SK-N-SH (cell line): ENCODE data around the gene INS. TPM values are rescaled to one million over a fixed set of nuclear protein-coding genes. Genes with fewer than 3 reads are reported as not detected.

Experiments used
- CTCF ChIA-PET: fragments of 300-600, 350-600 bp; formaldehyde crosslinking; extraction: SDS; loops from one replicate; lab custom pipeline; 2021; lab: Yijun Ruan, JAX
- POLR2A ChIA-PET: fragments of 350-600 bp; sonication (Branson Sonifier 250); formaldehyde crosslinking; extraction: SDS; loops from one replicate; lab custom pipeline; 2020; ENCODE audit warnings: antibody characterized with exemption, inconsistent platforms; lab: Yijun Ruan, JAX
- DNase-seq: peaks from one replicate; pipeline ENCODE4 v3.0.0; 2012
- H2AFZ ChIP-seq: fragments of 200-600 bp; sonication (generic); 2 replicates; pipeline ENCODE4 v1.8.1; 2016; ENCODE audit warnings: antibody characterized with exemption, mild to moderate bottlenecking, low read depth
- H3F3A ChIP-seq: fragments of 200-600 bp; sonication (generic); replicated peaks from 2 replicates; pipeline ENCODE3; 2016; ENCODE audit warnings: antibody characterized with exemption, mild to moderate bottlenecking; ENCODE audit not compliant: insufficient read depth
- H3K27ac ChIP-seq, 2 experiments: fragments of 200-500 bp in 1 of 2; fragments of 200-600 bp in 1 of 2; sonication (Bioruptor generic) in 1 of 2; sonication (generic), shearing (Covaris generic) in 1 of 2; 2 replicates each; pipeline versions ENCODE4 v1.5.1 to v1.6.1; 2014 to 2016; ENCODE audit warnings: low read depth in 2 of 2, inconsistent platforms in 1 of 2, low read length in 1 of 2, mild to moderate bottlenecking in 1 of 2, mixed read lengths in 1 of 2
- H3K27me3 ChIP-seq: fragments of 200-600 bp; sonication (generic), shearing (Covaris generic); 2 replicates; pipeline ENCODE4 v1.6.1; 2016; ENCODE audit warnings: mixed run types; ENCODE audit not compliant: insufficient read depth
- H3K36me3 ChIP-seq, 2 experiments: fragments of 200-500 bp in 1 of 2; fragments of 200-600 bp in 1 of 2; sonication (Bioruptor generic) in 1 of 2; sonication (generic) in 1 of 2; replicated peaks in 1 of 2; 2 replicates each; pipeline versions ENCODE3 to v1.5.1; 2014 to 2016; ENCODE audit warnings: low read length in 1 of 2, mild to moderate bottlenecking in 1 of 2; ENCODE audit not compliant: insufficient read depth in 2 of 2, control insufficient read depth in 1 of 2
- H3K4me1 ChIP-seq, 2 experiments: fragments of 200-500 bp in 1 of 2; fragments of 200-600 bp in 1 of 2; sonication (Bioruptor generic) in 1 of 2; sonication (generic), shearing (Covaris generic) in 1 of 2; 2 replicates each; pipeline versions ENCODE4 v1.5.1 to v1.6.1; 2014 to 2016; ENCODE audit warnings: low read depth in 1 of 2, low read length in 1 of 2, mixed run types in 1 of 2; ENCODE audit not compliant: insufficient read depth in 2 of 2, control insufficient read depth in 1 of 2
- H3K4me2 ChIP-seq: fragments of 200-600 bp; sonication (generic), shearing (Covaris generic); 2 replicates; pipeline ENCODE4 v1.6.1; 2017; ENCODE audit warnings: mixed run types
- H3K4me3 ChIP-seq, 2 experiments: fragments of 200-500 bp in 1 of 2; fragments of 200-600 bp in 1 of 2; sonication (Bioruptor generic) in 1 of 2; sonication (generic), shearing (Covaris generic) in 1 of 2; 2 replicates each; pipeline versions ENCODE4 v1.5.1 to v1.8.1; 2014 to 2016; ENCODE audit warnings: low read depth in 2 of 2, inconsistent platforms in 1 of 2, low read length in 1 of 2, mild to moderate bottlenecking in 1 of 2, mixed read lengths in 1 of 2, moderate library complexity in 1 of 2
- H3K79me2 ChIP-seq: fragments of 200-600 bp; sonication (generic); 2 replicates; pipeline ENCODE4 v1.8.1; 2017; ENCODE audit warnings: mild to moderate bottlenecking; ENCODE audit not compliant: insufficient read depth
- H3K9ac ChIP-seq: fragments of 200-600 bp; sonication (generic); 2 replicates; pipeline ENCODE4 v1.6.1; 2017; ENCODE audit warnings: mixed run types
- H3K9me2 ChIP-seq: fragments of 200-600 bp; sonication (generic); 2 replicates; pipeline ENCODE4 v1.6.1; 2017; ENCODE audit warnings: mixed run types
- H3K9me3 ChIP-seq: fragments of 200-600 bp; sonication (generic); 2 replicates; pipeline ENCODE4 v1.6.1; 2017; ENCODE audit warnings: mixed run types, mild to moderate bottlenecking, moderate library complexity
- H4K20me1 ChIP-seq: fragments of 200-600 bp; sonication (generic); 2 replicates; pipeline ENCODE4 v1.6.1; 2017; ENCODE audit warnings: mild to moderate bottlenecking, mixed run types; ENCODE audit not compliant: insufficient read depth
- EP300 ChIP-seq, 2 experiments: IDR thresholded peaks; 2 replicates each; pipeline versions ENCODE4 v1.4.0 to v1.6.1; 2012; ENCODE audit warnings: borderline replicate concordance in 1 of 2, low read depth in 1 of 2, low read length in 1 of 2
- FOSL2 ChIP-seq: IDR thresholded peaks from 2 replicates; pipeline ENCODE4 v1.4.0; 2012; ENCODE audit warnings: low read depth, mild to moderate bottlenecking, moderate library complexity, borderline replicate concordance
- FOXJ3 ChIP-seq: sonication (generic); formaldehyde crosslinking; IDR thresholded peaks from 2 replicates; pipeline ENCODE4 v1.5.1; 2020; ENCODE audit warnings: mild to moderate bottlenecking, missing genetic modification reagents
- GATA2 ChIP-seq: sonication (generic); formaldehyde crosslinking; IDR thresholded peaks from 2 replicates; pipeline ENCODE4 v1.5.0; 2020; ENCODE audit warnings: mild to moderate bottlenecking, missing genetic modification reagents
- IRF3 ChIP-seq: fragments of 150-350 bp; IDR thresholded peaks from 2 replicates; pipeline ENCODE4 v1.6.1; 2016; ENCODE audit warnings: mild to moderate bottlenecking, low read depth, low read length
- JUND ChIP-seq: IDR thresholded peaks from 2 replicates; pipeline ENCODE4 v1.4.0; 2012
- NFIC ChIP-seq: IDR thresholded peaks from 2 replicates; pipeline ENCODE4 v1.4.0; 2012; ENCODE audit warnings: borderline replicate concordance
- REST ChIP-seq: IDR thresholded peaks from 2 replicates; pipeline ENCODE4 v1.6.1; 2012; ENCODE audit warnings: mild to moderate bottlenecking, low read depth, low read length, moderate library complexity
- RXRA ChIP-seq: IDR thresholded peaks from 2 replicates; pipeline ENCODE4 v1.4.0; 2012; ENCODE audit warnings: low read depth, mild to moderate bottlenecking, borderline replicate concordance
- SIN3A ChIP-seq: IDR thresholded peaks from 2 replicates; pipeline ENCODE4 v1.6.1; 2012; ENCODE audit warnings: low read depth, mild to moderate bottlenecking, low read length, moderate library complexity, borderline replicate concordance
- TAF1 ChIP-seq: IDR thresholded peaks from 2 replicates; pipeline ENCODE4 v1.6.1; 2012; ENCODE audit warnings: low read depth, mild to moderate bottlenecking, low read length, moderate library complexity, borderline replicate concordance
- TCF12 ChIP-seq: IDR thresholded peaks from 2 replicates; pipeline ENCODE4 v1.4.0; 2012
- TEAD4 ChIP-seq: IDR thresholded peaks from 2 replicates; pipeline ENCODE4 v1.4.0; 2012; ENCODE audit warnings: mild to moderate bottlenecking, borderline replicate concordance; ENCODE audit not compliant: insufficient read depth
- WGBS: methylation state at CpG from one replicate; pipeline ENCODE4 v1.1.6; 2017; ENCODE audit warnings: low lambda C conversion rate; 5-methylcytosine and 5-hydroxymethylcytosine counted together
- polyA plus RNA-seq, 3 experiments: library from polyadenylated mRNA; depleted of rRNA; stranded (reverse); fragments of >200 nt; gene quantifications; 2 replicates each; pipeline ENCODE4 v1.2.3, GENCODE V29; 2012

Gene INS
- polyA plus RNA-seq, 1 of the 3 experiments (the other 2 are of a cell fraction), result not detected

- H3K9me2 ChIP-seq, result no peaks in the 10 kb centered on the region
- TF ChIP-seq TAF1, result no peak
- no peak for TF ChIP-seq FOXJ3 (CRISPR knock-in tag)
- TF ChIP-seq JUND, result no peak
- TF ChIP-seq FOSL2, result no peak
- no peak for TF ChIP-seq RXRA
- no peak for TF ChIP-seq IRF3
- TF ChIP-seq REST, result no peak
- no peak for TF ChIP-seq EP300 (IDR thresholded peaks at IDR 0.05; ENCODE audit: borderline replicate concordance in 1 of 2, low read depth in 1 of 2, low read length in 1 of 2)
- TF ChIP-seq SIN3A, result no peak
- TF ChIP-seq TCF12, result no peak
- TF ChIP-seq NFIC, result no peak
- TF ChIP-seq GATA2, result no peak
- TF ChIP-seq TEAD4, result no peak
- TF ChIP-seq, all 33 proteins: peak for 0
- no peak for DNase-seq
- Histone ChIP-seq H3K4me3 (no peak overlapping the region), H3K36me3 (no peaks in the 10 kb centered on the region), H3K9ac (no peak overlapping the region), H3K9me3 (no peaks in the 10 kb centered on the region), H4K20me1 (no peaks in the 10 kb centered on the region), H3K4me2 (no peak overlapping the region), H3K4me1 (peaks cover 0 to 19% of the 10 kb centered on the region in 2 experiments; a peak in 1 of 4 replicates), H3F3A (no peaks in the 10 kb centered on the region), H3K27ac (no peak overlapping the region), H3K27me3 (no peaks in the 10 kb centered on the region), H3K79me2 (no peaks in the 10 kb centered on the region), H2AFZ (no peak overlapping the region)
- CTCF ChIA-PET, result interaction anchor here (1.1 to 2.2 kb wide), 3 partner anchors 11 to 20 kb away, joined by 3 to 11 read pairs (median 4); no protein-coding TSS in a partner anchor
- POLR2A ChIA-PET, result interaction anchor here (0.6 kb wide), 1 partner anchor 87 kb away, joined by 4 read pairs; no protein-coding TSS in a partner anchor
- 70% methylated on average over 28 of the region's 28 CpGs for WGBS
Observed at GRCh38 chr11:2131371-2132236, 29.4 kb downstream of the INS start.
